HG03558 (cell line): Measurements from ENCODE around the gene STXBP2.
"Not testable (repeated sequence)": the region's sequence is repeated elsewhere in the genome, so short reads cannot be mapped to it uniquely, and the experiment has no call there.

Experiments used
- ATAC-seq: cut with Tn5 transposase; IDR thresholded peaks from one replicate; pipeline ENCODE4 v1.9.1; 2021; ENCODE audit warnings: moderate number of reproducible peaks; ENCODE audit not compliant: unreplicated experiment; ENCODE audit errors: extremely low read depth

STXBP2 gene

DNA sequence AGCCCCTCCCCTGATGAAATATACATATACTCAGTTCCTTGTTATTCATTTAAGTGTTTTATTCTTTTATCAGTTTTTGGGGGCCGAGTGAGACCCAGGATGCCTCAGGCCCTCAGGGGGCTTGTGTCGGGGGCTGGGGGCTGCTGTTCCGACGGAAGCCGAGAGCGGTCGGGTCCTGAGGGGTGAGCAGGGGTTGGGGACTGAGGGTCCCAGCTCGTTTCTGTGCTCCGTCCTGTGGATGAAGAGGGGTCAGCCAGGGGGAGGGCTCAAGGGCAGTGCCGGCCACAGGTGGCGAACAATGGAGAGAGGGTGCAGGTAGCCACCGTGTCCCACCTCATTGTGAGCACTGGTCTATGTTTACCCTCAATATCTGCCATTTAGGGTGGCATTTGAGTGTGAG, 5.3 kb upstream of the STXBP2 start:
- no peak for ATAC-seq

DNA sequence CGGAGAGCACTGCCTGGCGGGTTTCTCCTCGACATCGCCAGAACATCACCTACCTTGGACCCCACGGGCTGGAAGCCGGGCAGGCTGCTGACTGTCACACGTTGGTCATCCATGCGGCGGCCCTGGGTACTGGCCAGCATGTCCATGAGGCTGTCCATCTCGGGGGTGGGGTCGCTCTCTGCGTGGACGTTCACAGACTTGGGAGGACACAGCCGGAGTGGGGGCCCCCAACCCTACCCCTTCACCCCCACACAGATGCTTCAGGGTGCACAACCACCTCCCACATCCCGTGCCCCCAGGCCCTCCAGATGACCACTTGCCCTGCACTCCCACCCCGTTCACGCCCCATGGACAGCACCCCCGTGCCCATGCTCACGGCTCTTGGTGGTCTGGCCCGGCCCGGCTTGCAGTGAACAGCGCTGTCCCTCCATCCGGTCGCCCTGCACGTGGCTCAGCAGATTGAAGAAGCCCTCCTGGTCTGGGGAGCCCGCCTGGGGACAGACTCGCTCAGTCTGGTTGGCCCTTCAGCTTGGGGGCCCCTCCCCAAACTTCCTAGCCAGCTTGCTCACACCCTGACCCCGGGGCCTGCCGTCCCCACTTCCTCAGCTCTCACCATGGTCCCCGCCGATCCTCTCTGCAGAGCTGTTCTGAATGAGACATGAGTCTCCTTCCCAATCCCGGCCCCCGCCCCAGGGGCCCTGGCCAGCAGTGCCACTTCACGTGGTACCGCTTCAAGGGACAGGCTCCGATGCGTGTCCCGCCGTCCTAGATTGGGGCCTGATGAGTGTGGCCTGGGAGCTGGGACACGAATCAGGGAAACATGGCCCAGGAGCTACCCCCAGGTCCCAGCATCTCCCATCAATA, 4.3 kb upstream of the STXBP2 start:
- no peak for ATAC-seq

DNA sequence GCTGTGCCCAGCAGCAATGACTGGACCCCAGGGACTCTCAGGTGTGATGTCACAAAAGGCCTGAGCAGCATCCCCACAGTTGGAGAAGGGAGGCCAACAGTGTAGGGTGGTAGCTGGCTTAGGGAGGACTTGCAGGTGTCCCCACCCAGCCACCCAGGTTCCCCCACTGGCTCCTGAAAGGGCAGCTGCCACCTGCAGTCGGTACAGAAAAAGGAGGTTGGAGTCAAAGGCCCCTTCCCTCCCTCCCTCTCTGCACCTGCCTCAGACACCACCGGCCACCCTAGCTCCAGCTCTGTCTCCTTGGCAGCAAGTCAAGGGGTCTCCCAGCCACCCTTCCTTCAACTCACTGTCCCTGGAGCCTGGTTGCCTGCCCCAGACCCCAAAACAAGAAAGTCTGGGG, 3.2 kb upstream of the STXBP2 start, which contains the start of gene PCP2:
Gene PCP2, minus strand, starts transcription at position 22 of the 400 bp plus-strand sequence. CDS start 262 bp downstream, outside the sequence.
- no peak for ATAC-seq

DNA sequence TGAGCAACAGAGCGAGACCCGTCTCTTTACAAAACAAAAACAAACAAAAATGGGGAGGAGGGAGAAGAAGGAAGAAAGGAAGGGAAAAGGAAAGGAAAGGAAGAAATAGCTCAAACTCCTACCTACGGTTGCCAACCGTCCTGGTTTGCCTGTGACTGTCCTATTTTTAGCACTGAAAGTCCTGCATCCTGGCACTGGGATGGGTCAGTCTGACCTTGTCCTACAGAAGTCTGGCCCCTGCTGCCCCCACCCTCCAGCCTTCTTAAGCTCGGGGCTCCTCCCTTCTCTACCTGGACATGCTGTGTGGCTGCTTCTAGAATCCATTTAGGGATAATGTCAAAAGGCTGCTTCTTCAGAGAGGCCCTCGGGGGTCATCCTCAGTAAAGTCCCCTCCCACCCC, 1.2 kb upstream of the STXBP2 start:
- ATAC-seq = no peak

DNA sequence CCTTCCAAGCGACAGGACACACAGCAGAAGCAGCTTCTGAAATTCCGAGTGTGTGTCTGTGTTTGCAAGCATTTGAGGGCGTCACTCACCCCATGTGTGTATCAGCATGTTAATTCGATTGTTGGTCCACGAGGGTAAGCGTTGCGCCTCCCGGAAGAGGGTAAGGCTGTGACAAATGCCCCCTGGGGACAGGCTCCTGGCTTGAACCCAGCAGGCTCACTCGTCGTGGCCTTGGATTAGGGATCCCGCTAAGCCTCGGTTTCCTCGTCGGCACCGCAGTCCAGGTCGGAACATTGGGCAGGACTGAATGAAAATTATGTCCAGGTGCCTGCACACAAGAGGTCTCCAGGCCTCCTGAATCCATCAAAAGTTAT, 606 bp upstream of the STXBP2 start:
- no peak for ATAC-seq

DNA sequence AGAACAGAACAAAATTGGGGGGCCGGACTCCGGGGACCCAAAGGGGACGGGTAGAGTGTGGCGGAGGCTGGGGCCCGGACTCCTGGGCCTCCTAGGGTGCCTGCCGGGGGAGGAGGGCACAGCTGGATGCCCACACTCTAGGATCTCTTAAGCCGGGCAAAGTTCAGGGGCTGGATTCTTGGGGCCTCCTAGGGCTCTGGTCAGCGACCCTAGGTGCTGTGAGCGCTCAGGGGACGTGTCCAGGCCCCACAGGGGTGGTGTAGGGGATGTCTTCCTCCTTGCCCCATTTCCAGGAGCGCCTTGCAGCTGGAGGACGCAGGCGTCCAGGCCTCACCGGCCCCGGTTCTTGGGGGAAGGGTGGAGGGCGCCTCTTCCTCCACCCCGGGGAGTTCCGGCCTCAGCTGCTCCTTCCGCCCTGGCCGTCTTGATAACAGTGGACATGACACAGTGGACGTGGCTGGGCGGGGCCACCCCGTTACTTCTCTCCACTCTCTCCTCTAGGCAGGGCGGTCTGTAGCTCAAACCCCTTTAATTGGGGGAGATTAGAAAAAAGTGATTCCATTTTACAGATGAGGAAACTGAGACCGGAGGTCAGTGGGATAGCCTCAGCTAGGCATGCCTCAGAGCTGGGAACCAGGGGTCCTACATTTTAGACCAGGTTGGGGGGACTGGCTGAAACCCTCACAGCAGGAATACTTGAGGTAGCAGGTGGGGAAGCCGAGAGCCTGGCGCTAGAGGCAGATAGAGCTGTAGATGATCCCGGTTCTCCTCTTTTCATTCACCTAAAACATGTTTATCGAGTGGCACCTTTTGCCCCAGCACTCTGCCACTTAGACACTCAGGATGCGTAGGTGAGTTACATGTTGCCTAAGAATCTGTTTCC, 705 bp downstream of the STXBP2 start:
- no peak for ATAC-seq

DNA sequence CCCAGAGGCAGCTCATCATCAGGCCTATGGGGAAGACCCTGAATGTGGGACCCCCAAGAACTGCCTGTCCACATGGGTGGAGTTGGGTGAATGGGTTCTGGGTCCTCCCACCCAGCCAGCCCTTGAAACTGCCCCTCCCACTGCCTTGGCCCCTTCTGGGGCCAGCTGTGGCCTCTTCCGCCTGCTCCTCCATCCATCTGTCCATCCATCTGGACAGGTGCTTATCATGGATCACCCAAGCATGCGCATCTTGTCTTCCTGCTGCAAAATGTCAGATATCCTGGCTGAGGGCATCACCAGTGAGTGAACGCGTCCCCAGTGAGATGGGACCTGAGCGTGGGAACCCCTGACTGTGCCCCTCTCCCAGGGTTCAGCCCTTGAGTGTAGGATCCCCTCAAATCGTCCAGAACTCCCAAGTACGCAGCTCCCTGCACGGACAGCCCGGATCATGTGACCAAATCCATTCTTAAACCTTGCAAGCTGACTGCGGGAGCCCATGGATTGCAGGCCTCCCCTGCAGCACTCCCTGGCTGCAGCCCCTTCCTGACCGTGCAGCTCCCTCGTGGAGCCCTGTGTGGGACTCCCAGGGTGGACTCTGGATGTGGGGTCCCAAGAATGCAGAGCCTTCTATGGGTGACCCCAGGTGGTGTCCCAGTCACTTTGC, 2.0 kb downstream of the STXBP2 start:
- no peak for ATAC-seq

DNA sequence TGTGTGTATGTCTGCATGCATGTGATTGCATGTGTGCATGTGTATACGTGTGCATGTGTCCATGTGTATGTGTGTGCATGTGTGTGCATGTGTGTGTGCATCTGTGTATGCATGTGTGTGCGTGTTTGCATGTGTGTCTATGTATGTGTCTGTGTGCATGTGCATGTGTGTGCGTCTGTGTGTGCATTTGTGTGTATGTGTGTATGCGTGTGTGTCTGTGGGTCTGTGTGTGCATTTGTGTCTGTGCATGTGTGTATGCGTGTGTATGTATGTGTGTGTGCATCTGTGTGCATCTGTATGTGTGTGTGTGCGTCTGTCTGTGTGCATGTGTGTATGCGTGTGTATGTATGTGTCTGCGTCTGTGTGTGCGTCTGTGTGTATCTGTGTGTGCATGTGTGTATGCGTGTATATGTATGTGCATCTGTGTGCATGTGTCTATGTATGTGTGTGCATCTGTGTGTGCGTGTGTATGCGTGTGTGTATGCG, 3.0 kb downstream of the STXBP2 start:
- no peak for ATAC-seq

DNA sequence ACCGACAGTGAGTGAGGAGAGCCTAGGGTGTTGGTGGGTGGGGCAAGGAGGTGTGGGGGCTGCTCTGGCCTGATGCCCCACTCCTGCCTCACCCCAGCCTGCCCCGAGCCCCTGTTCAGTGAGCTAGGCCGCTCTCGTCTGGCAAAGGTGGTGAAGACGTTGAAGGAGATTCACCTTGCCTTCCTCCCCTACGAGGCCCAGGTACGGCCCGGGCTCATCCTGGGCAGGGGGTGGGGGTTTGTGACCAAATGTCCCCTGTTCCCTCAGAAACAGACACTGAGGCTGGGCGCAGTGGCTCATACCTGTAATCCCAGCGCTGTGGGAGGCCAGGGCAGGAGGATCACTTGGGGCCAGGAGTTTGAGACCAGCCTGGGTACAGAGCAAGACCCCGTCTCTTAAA, 3.9 kb downstream of the STXBP2 start:
- ATAC-seq = no peak

DNA sequence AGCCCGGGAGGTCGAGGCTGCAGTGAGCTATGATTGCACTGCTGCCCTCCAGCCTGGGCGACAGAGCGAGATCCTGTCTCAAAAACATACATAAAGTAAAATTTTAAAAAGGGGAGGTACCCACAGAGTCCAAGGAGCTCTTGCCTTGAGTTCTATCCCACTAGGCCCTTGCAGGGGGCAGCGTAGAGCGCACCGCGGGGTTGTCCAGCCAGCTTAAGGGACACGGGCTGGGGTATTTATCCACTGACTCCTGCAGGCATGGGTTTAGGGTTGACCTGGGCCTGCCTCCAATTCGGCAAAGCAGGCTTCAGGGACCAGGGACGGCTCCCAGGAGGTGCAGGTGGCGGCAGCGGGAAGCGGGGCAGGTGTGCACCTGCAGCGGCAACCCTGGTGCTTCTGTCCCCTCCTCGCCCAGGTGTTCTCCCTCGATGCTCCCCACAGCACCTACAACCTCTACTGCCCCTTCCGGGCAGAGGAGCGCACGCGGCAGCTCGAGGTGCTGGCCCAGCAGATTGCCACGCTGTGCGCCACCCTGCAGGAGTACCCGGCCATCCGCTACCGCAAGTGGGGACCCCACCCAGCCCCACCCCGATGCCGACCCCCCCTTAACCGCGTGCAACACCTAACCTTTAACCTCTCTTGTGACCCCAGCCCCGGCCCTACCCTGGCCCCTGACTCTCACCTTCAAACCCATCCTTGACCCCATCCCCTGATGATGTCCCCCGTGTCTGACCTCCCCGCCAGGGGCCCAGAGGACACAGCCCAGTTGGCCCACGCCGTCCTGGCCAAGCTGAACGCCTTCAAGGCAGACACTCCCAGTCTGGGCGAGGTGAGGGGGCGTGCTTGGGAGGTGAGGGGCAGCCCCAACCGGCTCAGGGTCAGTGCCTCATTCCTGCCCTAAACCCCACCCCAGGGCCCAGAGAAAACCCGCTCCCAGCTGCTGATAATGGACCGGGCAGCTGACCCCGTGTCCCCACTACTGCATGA, 4.7 kb downstream of the STXBP2 start:
- ATAC-seq = no peak

DNA sequence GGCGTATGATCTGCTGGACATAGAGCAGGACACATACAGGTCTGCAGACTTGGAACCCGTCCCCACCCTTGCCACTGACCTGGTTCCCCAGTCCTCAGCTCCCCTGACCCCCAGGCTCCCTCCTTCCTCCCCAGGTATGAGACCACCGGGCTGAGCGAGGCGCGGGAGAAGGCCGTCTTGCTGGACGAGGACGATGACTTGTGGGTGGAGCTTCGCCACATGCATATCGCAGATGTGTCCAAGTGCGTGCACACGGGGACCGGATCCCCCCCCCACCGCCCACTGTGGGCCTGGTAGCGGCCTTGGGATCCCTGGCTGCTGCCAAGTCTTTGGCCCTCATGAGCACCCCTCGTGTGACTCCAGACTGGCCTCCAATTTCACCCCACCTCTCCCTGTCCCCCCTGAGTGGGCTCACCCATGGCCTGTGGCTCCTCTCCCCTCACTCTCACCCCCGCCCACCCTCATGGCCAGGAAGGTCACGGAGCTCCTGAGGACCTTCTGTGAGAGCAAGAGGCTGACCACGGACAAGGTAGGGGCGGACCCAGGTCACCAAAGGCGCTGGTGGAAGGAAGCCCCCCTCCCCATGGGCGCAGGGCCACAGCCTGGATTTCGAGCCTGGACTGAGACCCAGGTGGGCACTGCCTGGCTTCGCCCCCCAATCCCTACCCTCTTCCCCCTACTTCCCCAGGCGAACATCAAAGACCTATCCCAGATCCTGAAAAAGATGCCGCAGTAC, 5.6 kb downstream of the STXBP2 start:
- no peak for ATAC-seq

DNA sequence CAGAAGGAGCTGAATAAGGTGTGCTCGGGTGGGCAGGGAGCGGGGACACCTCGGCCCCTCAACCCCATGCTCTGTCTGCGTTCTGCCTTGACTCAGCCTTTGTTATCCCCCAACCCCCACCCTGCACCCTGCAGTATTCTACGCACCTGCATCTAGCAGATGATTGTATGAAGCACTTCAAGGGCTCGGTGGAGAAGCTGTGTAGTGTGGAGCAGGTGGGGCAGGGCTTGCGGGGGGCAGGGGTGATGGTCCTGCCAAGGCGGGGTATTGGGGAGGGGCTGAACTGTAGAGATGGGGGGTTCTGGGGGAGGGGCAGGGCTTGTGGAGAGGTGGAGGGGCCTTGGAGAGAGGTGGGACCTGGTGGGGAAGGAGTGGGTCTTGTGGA, 6.1 kb downstream of the STXBP2 start:
- no peak for ATAC-seq

DNA sequence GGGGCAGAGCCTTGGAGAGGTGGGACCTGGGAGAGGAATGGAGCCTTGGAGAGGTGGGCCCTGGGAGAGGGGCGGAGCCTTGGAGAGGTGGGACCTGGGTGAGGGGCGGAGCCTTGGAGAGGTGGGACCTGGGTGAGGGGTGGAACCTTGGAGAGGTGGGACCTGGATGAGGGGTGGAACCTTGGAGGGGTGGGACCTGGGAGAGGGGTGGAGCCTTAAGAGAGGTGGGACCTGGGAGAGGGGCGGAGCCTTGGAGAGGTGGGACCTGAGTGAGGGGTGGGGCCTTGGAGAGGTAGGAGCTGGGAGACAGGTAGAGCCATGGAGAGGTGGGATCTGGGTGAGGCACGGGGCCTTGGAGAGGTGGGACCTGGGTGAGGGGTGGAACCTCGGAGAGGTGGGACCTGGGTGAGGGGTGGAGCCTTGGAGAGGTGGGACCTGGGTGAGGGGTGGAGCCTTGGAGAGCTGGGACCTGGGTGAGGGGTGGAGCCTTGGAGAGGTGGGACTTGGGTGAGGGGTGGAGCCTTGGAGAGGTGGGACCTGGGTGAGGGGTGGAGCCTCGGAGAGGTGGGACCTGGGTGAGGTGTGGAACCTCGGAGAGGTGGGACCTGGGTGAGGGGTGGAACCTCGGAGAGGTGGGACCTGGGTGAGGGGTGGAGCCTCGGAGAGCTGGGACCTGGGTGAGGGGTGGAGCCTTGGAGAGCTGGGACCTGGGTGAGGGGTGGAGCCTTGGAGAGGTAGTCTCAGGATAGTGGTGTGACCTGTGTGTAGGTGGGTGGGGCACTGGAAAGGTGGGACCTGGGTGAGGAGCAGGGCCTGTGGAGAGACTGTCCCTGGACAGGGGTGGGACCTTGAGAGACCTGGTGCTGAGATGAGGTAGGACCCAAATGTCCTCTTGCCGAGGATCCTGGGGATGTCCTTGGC, 7.0 kb downstream of the STXBP2 start:
- not testable (repeated sequence) for ATAC-seq

DNA sequence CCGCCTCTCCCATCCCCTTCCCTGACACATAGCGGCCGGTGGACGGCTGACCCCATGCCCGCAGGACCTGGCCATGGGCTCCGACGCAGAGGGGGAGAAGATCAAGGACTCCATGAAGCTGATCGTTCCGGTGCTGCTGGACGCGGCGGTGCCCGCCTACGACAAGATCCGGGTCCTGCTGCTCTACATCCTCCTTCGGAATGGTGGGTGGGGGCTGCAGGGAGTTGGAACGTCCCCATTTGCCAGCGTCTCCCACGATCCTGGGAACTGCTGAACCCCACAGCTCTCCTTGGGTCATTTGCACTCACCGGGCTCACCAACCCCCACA, 7.6 kb downstream of the STXBP2 start:
- no peak for ATAC-seq

DNA sequence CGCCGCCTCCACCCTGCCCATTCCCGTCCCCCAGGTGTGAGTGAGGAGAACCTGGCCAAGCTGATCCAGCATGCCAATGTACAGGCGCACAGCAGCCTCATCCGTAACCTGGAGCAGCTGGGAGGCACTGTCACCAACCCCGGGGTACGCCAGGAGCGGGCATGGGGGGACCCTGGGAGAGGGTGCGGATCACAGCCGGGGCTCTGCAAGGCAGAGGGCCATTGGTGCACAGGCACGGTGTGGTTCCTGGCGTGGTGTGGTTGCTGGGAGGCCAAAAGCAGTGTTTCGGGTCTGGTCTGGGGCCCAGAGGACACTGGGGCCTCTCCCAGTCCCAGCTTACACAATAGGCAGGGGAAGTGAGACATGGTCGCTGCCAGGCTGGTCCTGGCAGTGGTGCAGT, 8.3 kb downstream of the STXBP2 start:
- no peak for ATAC-seq

DNA sequence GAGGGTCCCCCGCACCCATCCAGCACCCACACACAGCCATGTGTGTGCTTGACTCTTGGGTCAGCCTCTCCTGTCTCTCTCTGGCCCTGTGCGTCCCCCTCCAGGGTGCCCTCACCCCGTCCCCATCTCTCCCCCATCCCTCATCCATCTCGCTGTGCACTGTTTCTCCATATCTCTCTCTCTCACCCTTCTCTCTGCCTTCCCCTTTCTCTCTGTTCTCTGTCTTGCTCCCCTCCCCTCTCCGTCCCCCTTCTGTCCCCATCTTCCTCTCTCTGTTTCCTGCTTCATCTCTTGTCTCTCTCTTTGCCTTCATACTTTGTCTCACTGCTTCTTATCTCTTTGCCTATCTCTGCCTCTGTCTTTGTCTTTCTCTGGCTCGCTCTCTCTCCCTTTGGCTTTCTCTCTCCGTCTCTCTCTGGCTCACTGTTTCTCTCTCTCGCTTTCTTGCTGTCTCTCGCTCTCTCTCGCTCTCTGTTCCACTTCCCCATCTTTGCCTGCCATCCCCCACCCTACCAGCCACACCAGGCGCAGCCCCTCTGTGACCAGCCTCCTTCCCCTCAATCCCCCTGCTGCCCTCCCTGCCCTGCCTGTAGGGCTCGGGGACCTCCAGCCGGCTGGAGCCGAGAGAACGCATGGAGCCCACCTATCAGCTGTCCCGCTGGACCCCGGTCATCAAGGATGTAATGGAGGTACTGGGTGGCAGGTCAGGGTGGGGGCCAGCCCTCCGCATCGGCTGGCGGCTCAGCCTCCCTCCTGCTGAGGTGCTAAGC, 8.9 kb downstream of the STXBP2 start:
- no peak for ATAC-seq

DNA sequence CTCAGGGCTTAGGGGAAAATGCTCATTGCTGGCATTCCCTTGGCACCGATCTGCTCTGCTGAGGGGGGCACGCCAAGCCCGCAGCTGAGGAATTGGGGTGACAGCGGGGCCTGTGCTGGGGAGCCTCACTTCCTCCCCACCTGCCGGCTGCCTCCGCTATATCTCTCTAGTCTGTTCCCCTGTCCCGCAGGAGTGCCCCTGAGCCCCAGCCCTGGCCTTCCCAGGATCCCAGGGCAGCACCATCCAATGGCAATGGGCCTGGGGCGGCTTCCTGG, 9.5 kb downstream of the STXBP2 start:
- no peak for ATAC-seq

DNA sequence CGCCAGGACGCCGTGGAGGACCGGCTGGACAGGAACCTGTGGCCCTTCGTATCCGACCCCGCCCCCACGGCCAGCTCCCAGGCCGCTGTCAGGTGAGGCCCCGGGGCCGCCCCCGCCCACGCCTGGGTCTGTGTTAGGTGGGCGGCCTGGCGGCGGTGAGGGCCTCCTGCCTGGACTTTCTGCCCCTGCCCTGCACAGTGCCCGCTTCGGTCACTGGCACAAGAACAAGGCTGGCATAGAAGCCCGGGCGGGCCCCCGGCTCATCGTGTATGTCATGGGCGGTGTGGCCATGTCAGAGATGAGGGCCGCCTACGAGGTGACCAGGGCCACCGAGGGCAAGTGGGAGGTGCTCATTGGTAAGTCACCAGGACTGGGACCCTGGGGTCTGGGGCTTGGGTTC, 10.2 kb downstream of the STXBP2 start:
- no peak for ATAC-seq
